H1 (cell line): ENCODE measurements around the gene NUP43. TPM values are rescaled to one million over a fixed set of nuclear protein-coding genes. Genes with fewer than 3 reads are reported as not detected.

Experiments used
- ATF2 ChIP-seq: IDR thresholded peaks from 2 replicates; pipeline ENCODE4 v1.6.1; 2012; ENCODE audit warnings: low read length, inconsistent platforms
- BACH1 ChIP-seq: IDR thresholded peaks from 2 replicates; pipeline ENCODE4 v1.6.1; 2012; ENCODE audit warnings: low read length, improper control_type of control experiment
- CBX5 ChIP-seq: fragments of 300-800, 300-1000 bp; sonication (generic); IDR thresholded peaks from 2 replicates; pipeline ENCODE4 v1.7.1; 2016; ENCODE audit warnings: antibody characterized with exemption, low read length, low read depth
- SP2 ChIP-seq: IDR thresholded peaks from 2 replicates; pipeline ENCODE4 v1.6.1; 2012; ENCODE audit warnings: mild to moderate bottlenecking, low read length, inconsistent platforms
- TAF1 ChIP-seq: IDR thresholded peaks from 2 replicates; pipeline ENCODE4 v1.6.1; 2011; ENCODE audit warnings: mild to moderate bottlenecking, low read depth, low read length
- polyA plus RNA-seq, 7 experiments: library from polyadenylated mRNA; depleted of rRNA in 3 of 7; stranded (reverse) in 5 of 7; unstranded in 2 of 7; fragments of >200 nt in 5 of 7; fragments of 200-250 nt in 2 of 7; gene quantifications; 1 replicate in 5 of 7; 2 replicates in 1 of 7; 4 replicates in 1 of 7; pipeline versions ENCODE4 v1.2.1 to v1.2.3, GENCODE V29; 2011 to 2013; ENCODE audit warnings: missing spikeins in 2 of 7, mixed read lengths in 2 of 7
- total RNA-seq: library from RNA; stranded (reverse); fragmentation: NEBNext Ultra II Directional; extraction: Animal tissue kit (Norgen Biotek cat#: 25700); gene quantifications from 2 replicates; pipeline ENCODE4 v1.2.1, GENCODE V29; 2021
- TF ChIP-seq, protein P1 (sequence below): IDR thresholded peaks from 2 replicates; pipeline ENCODE4 v1.6.1; 2011; ENCODE audit warnings: low read length, improper control_type of control experiment

NUP43 gene
- total and polyA plus RNA-seq, 2 of the 8 experiments (the other 6 are each of a cell fraction or from before 2014, with no cell fraction given): 25.2 to 83.4 TPM

DNA sequence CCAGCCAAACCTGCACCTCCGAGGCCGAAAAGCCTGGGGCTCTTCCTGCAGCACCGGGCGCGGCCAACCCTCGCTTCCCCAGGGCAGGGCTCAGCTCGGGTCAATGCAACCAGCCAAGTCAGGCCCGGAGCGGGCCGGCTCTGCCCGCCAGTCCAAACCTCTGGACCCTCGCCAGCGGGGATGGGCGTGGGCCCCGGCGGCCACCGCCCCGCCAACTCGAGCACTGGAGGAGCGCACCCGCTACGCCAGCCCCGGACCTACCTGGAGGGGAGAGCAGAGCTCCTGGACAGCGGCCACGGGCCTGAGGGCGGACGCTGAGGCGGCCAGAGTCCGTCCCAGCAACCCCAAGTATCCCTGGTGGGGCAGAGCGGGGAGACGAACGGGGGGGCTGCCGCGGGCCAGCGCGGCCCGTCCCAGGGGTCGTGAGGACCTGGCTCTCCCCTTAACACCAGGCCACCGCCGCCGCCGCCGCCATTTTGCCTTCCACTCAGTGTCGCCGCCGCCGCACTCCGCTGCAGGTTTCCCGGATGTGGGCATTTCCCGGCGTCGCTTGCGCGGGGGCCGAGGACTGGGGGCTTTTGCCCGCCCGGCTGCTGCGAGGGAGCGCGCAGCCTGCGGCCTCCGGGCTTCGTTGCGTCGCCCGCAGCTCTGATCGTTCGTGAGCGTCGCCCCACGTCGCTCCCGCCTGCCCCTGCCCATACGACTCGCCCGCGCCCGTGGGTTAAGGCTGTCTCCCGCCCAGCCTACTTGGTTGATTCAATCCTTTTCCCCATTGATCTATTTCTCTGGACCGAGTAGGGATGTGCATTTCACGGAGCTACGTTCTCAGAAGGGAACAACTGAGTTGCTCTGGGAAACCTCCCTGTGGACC is 28.5 kb downstream of the NUP43 start, which contains the start of gene LATS1 (continued):
- TF ChIP-seq, protein P1, sequence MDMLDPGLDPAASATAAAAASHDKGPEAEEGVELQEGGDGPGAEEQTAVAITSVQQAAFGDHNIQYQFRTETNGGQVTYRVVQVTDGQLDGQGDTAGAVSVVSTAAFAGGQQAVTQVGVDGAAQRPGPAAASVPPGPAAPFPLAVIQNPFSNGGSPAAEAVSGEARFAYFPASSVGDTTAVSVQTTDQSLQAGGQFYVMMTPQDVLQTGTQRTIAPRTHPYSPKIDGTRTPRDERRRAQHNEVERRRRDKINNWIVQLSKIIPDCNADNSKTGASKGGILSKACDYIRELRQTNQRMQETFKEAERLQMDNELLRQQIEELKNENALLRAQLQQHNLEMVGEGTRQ: 0 out of 2 replicates have a peak, but pooled peaks have one; percentile 15
- no peak for TF ChIP-seq CBX5
- no peak for TF ChIP-seq SP2
- TF ChIP-seq BACH1: no peak
- TF ChIP-seq TAF1: peak; percentile 97
- TF ChIP-seq ATF2: no peak
